SIG-M5 (cell line): Measurements from ENCODE around the gene ARID1A.

Experiments used
- DNase-seq: peaks from one replicate; lab custom pipeline; 2025; lab: John Stamatoyannopoulos, UW

Gene ARID1A

GRCh38 chr1:26728645-26729044, 32.8 kb downstream of the ARID1A start:
- DNase-seq, result no peak

GRCh38 chr1:26729633-26730032, 33.8 kb downstream of the ARID1A start:
- no peak for DNase-seq

- DNase-seq, result no peak
These were observed 34.9 kb downstream of the ARID1A start for GRCh38 chr1:26730695-26731094.

- DNase-seq, result no peak
These were observed 35.6 kb downstream of the ARID1A start for GRCh38 chr1:26731233-26731902.

- DNase-seq, result no peak
These were observed 37.6 kb downstream of the ARID1A start for GRCh38 chr1:26733392-26733791.

GRCh38 chr1:26733982-26734381, 38.2 kb downstream of the ARID1A start:
- DNase-seq, result no peak

GRCh38 chr1:26734501-26735058, 38.8 kb downstream of the ARID1A start:
- DNase-seq, result no peak

GRCh38 chr1:26739329-26739914, 43.6 kb downstream of the ARID1A start:
- no peak for DNase-seq

GRCh38 chr1:26740023-26740634, 44.3 kb downstream of the ARID1A start:
- no peak for DNase-seq

GRCh38 chr1:26740952-26741351, 45.1 kb downstream of the ARID1A start:
- no peak for DNase-seq

GRCh38 chr1:26743426-26744059, 47.7 kb downstream of the ARID1A start:
- no peak for DNase-seq

- peak; percentile 95 for DNase-seq
These were observed 48.5 kb downstream of the ARID1A start for GRCh38 chr1:26744075-26744959.

GRCh38 chr1:26745191-26745590, 49.4 kb downstream of the ARID1A start:
- no peak for DNase-seq

- DNase-seq, result no peak
These were observed 51.2 kb downstream of the ARID1A start for GRCh38 chr1:26747048-26747447.

- no peak for DNase-seq
These were observed 52.5 kb downstream of the ARID1A start for GRCh38 chr1:26748351-26748750.

GRCh38 chr1:26749458-26749857, 53.6 kb downstream of the ARID1A start:
- no peak for DNase-seq

- DNase-seq, result no peak
These were observed 54.6 kb downstream of the ARID1A start for GRCh38 chr1:26750428-26750827.

- no peak for DNase-seq
These were observed 56.7 kb downstream of the ARID1A start for GRCh38 chr1:26752519-26752918.

- DNase-seq, result no peak
These were observed 58.5 kb downstream of the ARID1A start for GRCh38 chr1:26754086-26754874.

- no peak for DNase-seq
These were observed 62.5 kb downstream of the ARID1A start for GRCh38 chr1:26758358-26758757.

GRCh38 chr1:26759531-26759930, 63.7 kb downstream of the ARID1A start:
- no peak for DNase-seq
